WTC11 (cell line): ENCODE measurements around the gene IFFO2. TPM values are rescaled to one million over a fixed set of nuclear protein-coding genes. Genes with fewer than 3 reads are reported as not detected.

ENCODE experiments used
- ATAC-seq: fragments of 200-7000 bp; cut with Tn5 transposase; 2 replicates; pipeline ENCODE4 v1.10.0; 2021; ENCODE audit warnings: mild to moderate bottlenecking, moderate library complexity
- CTCF ChIA-PET: fragments of 300-600 bp; sonication (Branson Sonifier 250); formaldehyde crosslinking; loops from one replicate; lab custom pipeline; 2021; ENCODE audit warnings: antibody characterized with exemption; lab: Charles Lee
- POLR2A ChIA-PET: fragments of 350-600 bp; sonication (Branson Sonifier 250); formaldehyde crosslinking; loops from one replicate; lab custom pipeline; 2021; ENCODE audit warnings: antibody characterized with exemption; lab: Charles Lee
- DNase-seq: peaks from one replicate; pipeline ENCODE4 v3.0.0; 2021; ENCODE audit warnings: low spot score
- H3K27ac Mint-ChIP-seq: 2 replicates; pipeline ENCODE4 v1.8.0; 2021; ENCODE audit warnings: mixed read lengths
- H3K27me3 Mint-ChIP-seq: 2 replicates; pipeline ENCODE4 v1.8.0; 2021; ENCODE audit warnings: low read depth, mild to moderate bottlenecking, moderate library complexity, mixed read lengths
- H3K36me3 Mint-ChIP-seq: 2 replicates; pipeline ENCODE4 v1.8.0; 2021; ENCODE audit warnings: mixed read lengths
- H3K4me1 Mint-ChIP-seq: 2 replicates; pipeline ENCODE4 v1.8.0; 2022; ENCODE audit warnings: mixed read lengths
- H3K4me3 Mint-ChIP-seq: 2 replicates; pipeline ENCODE4 v1.8.0; 2021; ENCODE audit warnings: mild to moderate bottlenecking, moderate library complexity, mixed read lengths
- H3K9me3 Mint-ChIP-seq: 2 replicates; pipeline ENCODE4 v1.8.0; 2021; ENCODE audit warnings: mixed read lengths
- AFF4 ChIP-seq: sonication (generic); formaldehyde crosslinking; IDR thresholded peaks from 2 replicates; pipeline ENCODE4 v1.8.1; 2023; ENCODE audit warnings: mild to moderate bottlenecking, missing genetic modification reagents, borderline replicate concordance
- ATF1 ChIP-seq: sonication (generic); formaldehyde crosslinking; IDR thresholded peaks from 2 replicates; pipeline ENCODE4 v1.8.1; 2023; ENCODE audit warnings: mild to moderate bottlenecking, moderate library complexity, missing genetic modification reagents
- ATF3 ChIP-seq: sonication (generic); formaldehyde crosslinking; conservative IDR thresholded peaks from 2 replicates; pipeline ENCODE4 v1.8.1; 2022; ENCODE audit warnings: mild to moderate bottlenecking, missing genetic modification reagents
- CBFB ChIP-seq: sonication (generic); formaldehyde crosslinking; IDR thresholded peaks from 2 replicates; pipeline ENCODE4 v1.8.1; 2022; ENCODE audit warnings: mild to moderate bottlenecking, low read depth, missing genetic modification reagents
- CDX4 ChIP-seq: fragments of 250-450 bp; sonication (Bioruptor Pico); IDR thresholded peaks from 2 replicates; pipeline ENCODE4 v1.9.0; 2021; ENCODE audit warnings: moderate library complexity, mild to moderate bottlenecking, inconsistent platforms, borderline replicate concordance
- CTCF ChIP-seq: fragments of 200-600 bp; IDR thresholded peaks from 2 replicates; pipeline ENCODE4 v1.8.0; 2022; ENCODE audit warnings: antibody characterized with exemption
- ESRRA ChIP-seq: sonication (generic); formaldehyde crosslinking; IDR thresholded peaks from 2 replicates; pipeline ENCODE4 v1.8.1; 2022; ENCODE audit warnings: mild to moderate bottlenecking, missing genetic modification reagents, borderline replicate concordance
- GABPB1 ChIP-seq: sonication (generic); formaldehyde crosslinking; IDR thresholded peaks from 2 replicates; pipeline ENCODE4 v1.8.1; 2023; ENCODE audit warnings: mild to moderate bottlenecking, missing genetic modification reagents
- GRHL2 ChIP-seq: fragments of 250-450 bp; sonication (Bioruptor Pico); IDR thresholded peaks from 2 replicates; pipeline ENCODE4 v1.8.0; 2022; ENCODE audit warnings: mild to moderate bottlenecking, moderate library complexity; ENCODE audit not compliant: insufficient replicate concordance, severe bottlenecking
- IRF2 ChIP-seq: sonication (generic); formaldehyde crosslinking; IDR thresholded peaks from 2 replicates; pipeline ENCODE4 v1.8.0; 2022; ENCODE audit warnings: low read depth, missing genetic modification reagents, borderline replicate concordance
- PREB ChIP-seq: sonication (generic); formaldehyde crosslinking; IDR thresholded peaks from 2 replicates; pipeline ENCODE4 v1.8.1; 2022; ENCODE audit warnings: mild to moderate bottlenecking, missing genetic modification reagents, moderate library complexity, borderline replicate concordance
- RORB ChIP-seq: fragments of 250-450 bp; sonication (Bioruptor Pico); IDR thresholded peaks from 2 replicates; pipeline ENCODE4 v1.9.0; 2021; ENCODE audit warnings: mild to moderate bottlenecking
- ZNF121 ChIP-seq: sonication (generic); formaldehyde crosslinking; IDR thresholded peaks from 2 replicates; pipeline ENCODE4 v1.8.0; 2023; ENCODE audit warnings: missing genetic modification reagents
- ZNF396 ChIP-seq: fragments of 250-450 bp; sonication (Bioruptor Pico); IDR thresholded peaks from 2 replicates; pipeline ENCODE4 v1.8.0; 2021; ENCODE audit warnings: mild to moderate bottlenecking, moderate library complexity, borderline replicate concordance
- ZNF425 ChIP-seq: fragments of 250-450 bp; sonication (Bioruptor Pico); conservative IDR thresholded peaks from 2 replicates; pipeline ENCODE4 v1.9.0; 2021; ENCODE audit warnings: mild to moderate bottlenecking
- total RNA-seq: library from RNA; stranded (reverse); gene quantifications from 3 replicates; pipeline ENCODE4 v1.2.3, GENCODE V29; 2021

The IFFO2 gene
- total RNA-seq, 1 experiment from 2014 or later, result 8.1 TPM

GRCh38 chr1:18883079-18883478 lies 73.4 kb downstream of the IFFO2 start:
- Mint-ChIP-seq H3K4me1 (no peaks in the 10 kb centered on the region; the same call in 1 of the 2 replicates), H3K27me3 (no peaks in the 10 kb centered on the region), H3K36me3 (peaks cover 6% of the 10 kb centered on the region; the same call in 1 of the 2 replicates), H3K4me3 (no peak overlapping the region), H3K27ac (no peak overlapping the region), H3K9me3 (no peaks in the 10 kb centered on the region)
- ATAC-seq, result no peak
- ChIA-PET CTCF (interaction anchor here (2.8 to 3.5 kb wide), 3 partner anchors 8 to 30 kb away, joined by 19 to 34 read pairs (median 30); no protein-coding TSS in a partner anchor), POLR2A (no interaction called here)
- DNase-seq, result no peak
- no peak for TF ChIP-seq IRF2 (CRISPR knock-in tag)
- no peak for TF ChIP-seq GABPB1 (CRISPR knock-in tag)
- no peak for TF ChIP-seq ATF1 (CRISPR knock-in tag)
- no peak for TF ChIP-seq CTCF
- TF ChIP-seq CDX4 (CRISPR knock-in tag), result no peak
- no peak for TF ChIP-seq ATF3
- no peak for TF ChIP-seq ESRRA (CRISPR knock-in tag)
- no peak for TF ChIP-seq ZNF425 (CRISPR knock-in tag)
- no peak for TF ChIP-seq CBFB
- no peak for TF ChIP-seq GRHL2 (CRISPR knock-in tag)
- no peak for TF ChIP-seq RORB
- TF ChIP-seq AFF4, result no peak

GRCh38 chr1:18882486-18882885 lies 74.0 kb downstream of the IFFO2 start:
- Mint-ChIP-seq H3K4me3 (no peak overlapping the region), H3K27ac (no peak overlapping the region), H3K9me3 (no peaks in the 10 kb centered on the region), H3K27me3 (no peaks in the 10 kb centered on the region), H3K36me3 (peaks cover 6% of the 10 kb centered on the region; the same call in 1 of the 2 replicates), H3K4me1 (no peaks in the 10 kb centered on the region; the same call in 1 of the 2 replicates)
- CTCF ChIA-PET, result interaction anchor here (2.8 kb wide), 1 partner anchor 11 kb away, joined by 19 read pairs; no protein-coding TSS in a partner anchor
- DNase-seq, result no peak
- TF ChIP-seq ZNF121 (CRISPR knock-in tag), result no peak
- no peak for TF ChIP-seq ZNF396 (CRISPR knock-in tag)
- no peak for TF ChIP-seq RORB
- TF ChIP-seq PREB (CRISPR knock-in tag), result no peak
- POLR2A ChIA-PET, result no interaction called here
- no peak for ATAC-seq
